Umbilical cord (tissue), 2 donors: Measurements from ENCODE around the gene ZDHHC14. TPM values are rescaled to one million over a fixed set of nuclear protein-coding genes. Genes with fewer than 3 reads are reported as not detected.

Source experiments
- DNase-seq: peaks from one replicate; pipeline ENCODE4 v3.0.0-alpha.2; 2015; ENCODE audit warnings: low spot score
- total RNA-seq: library from RNA; depleted of rRNA; stranded (reverse); fragments of >200 nt; gene quantifications from one replicate; pipeline ENCODE4 v1.2.3, GENCODE V29; 2014; ENCODE audit warnings: low replicate concordance; ENCODE audit not compliant: insufficient read depth

The ZDHHC14 gene
- total RNA-seq, 1 donor from 2014 or later = 6.5 TPM

- DNase-seq = no peak
Measured at GRCh38 chr6:157615951-157616350, 235.0 kb downstream of the ZDHHC14 start.

DNA sequence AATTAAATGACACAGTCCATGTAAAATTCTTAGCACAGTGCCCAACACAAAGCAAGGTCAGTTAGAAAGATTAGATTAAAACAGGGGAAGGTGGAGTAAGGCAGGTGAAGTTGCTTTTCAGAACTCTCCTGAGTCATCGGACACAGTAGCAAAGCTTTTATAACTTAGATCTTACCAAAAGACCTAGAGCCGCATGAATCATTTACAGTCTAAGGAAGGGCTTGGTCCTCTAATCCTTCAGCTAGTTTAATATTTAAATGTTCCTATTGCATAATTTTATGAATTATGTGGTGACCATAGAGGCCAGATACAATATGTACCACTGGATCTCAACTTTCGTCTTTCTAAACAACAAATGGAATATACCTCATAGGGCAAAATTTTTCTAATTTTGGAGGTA is 240.0 kb downstream of the ZDHHC14 start:
- no peak for DNase-seq

DNA sequence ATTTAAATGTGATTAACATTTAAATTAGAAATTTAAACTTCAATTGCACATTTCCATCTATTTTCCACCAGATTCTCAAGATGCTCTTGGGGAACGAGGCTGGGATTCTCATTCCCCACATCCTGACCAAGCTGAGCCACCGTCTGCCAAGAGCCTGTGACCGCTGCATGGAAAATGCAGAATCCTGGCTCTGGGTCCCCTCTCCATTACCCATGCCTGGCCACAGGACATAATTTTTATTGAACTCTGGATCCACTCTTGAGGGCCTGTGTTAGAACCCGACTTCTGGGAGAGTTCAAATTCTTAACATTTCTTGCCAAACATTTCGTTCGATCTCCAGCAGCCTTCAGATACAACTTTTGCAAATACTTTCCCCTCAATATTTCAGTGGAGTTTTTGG is 240.4 kb downstream of the ZDHHC14 start:
- no peak for DNase-seq

DNA sequence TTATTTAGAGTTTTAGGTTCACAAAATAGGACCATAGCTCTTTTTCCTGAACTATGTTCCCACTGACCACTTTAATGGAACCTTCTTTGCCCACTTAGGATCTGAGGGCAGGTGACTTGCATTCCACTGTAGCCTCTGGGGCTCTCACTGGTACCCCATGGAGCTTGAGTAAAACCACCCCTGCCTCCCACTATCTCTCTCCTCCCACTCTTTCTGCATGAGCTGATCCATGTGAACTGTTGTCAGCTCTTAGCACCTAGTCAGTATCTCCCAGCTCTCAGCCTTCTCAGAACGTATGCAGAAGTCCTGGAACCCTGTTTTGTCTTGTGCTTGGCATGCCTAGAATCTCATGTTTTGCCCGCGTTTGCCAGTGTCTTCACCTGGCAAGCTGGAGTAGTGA is 241.4 kb downstream of the ZDHHC14 start:
- DNase-seq = no peak

- DNase-seq = no peak
Measured at GRCh38 chr6:157625111-157625510, 244.1 kb downstream of the ZDHHC14 start.

DNA sequence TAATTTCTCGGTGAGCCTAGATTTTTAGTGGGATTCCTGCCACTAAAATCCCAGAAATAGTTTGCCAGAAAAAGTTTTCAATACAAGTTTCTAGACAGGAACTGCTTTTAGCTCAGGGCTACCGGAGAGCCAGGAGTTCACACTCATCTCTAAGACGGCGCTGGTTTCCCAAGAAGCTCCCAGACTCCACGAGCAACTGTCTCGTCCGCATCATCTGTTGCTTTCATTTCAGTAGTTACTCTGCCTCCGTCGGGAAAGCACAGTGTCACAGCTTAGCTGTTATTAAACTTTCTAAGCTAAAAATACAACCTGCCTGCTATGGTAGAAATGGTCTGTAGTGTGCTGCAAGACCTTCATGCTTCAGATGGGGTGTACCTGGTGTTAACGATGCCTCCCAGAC is 244.8 kb downstream of the ZDHHC14 start:
- peak; percentile 56 for DNase-seq

DNA sequence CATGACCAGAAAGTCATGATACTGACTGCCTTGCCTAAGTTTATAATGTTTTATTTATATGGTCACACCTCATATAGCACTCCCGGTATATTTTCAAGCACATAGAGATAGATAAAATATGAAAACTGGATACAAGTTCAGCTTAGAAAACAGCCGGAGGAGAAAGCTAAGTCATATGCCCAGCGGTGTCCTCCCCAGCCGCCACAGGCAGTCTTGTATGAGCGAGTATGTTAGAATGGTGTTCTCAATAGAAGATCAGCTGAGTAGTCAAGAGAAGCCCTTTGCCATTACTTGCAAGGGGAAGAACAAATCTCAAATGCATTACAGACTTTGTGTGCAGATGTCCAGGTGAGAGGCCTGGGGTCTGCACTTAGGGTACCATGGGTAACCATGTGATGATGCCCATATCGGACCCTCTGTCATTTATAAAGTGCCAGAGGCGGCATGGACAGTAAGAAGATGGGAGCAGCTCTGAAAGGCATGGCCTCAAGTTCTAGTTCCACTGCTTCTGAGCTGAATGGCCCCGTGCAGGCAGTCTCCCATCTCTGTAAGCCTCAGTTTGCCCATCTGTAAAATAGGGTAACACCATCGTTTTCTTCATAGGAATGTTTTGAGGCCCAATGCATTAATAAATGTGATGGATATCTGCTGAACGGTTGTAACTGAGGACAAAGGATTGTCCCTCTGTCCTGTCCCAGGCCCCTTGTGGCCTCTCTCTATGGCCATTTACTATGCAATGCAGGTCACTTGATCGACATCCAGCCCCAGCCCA is 246.4 kb downstream of the ZDHHC14 start:
- no peak for DNase-seq

- DNase-seq = no peak
Measured at GRCh38 chr6:157628463-157628862, 247.5 kb downstream of the ZDHHC14 start.

GRCh38 chr6:157629220-157629619 is 248.2 kb downstream of the ZDHHC14 start:
- no peak for DNase-seq

DNA sequence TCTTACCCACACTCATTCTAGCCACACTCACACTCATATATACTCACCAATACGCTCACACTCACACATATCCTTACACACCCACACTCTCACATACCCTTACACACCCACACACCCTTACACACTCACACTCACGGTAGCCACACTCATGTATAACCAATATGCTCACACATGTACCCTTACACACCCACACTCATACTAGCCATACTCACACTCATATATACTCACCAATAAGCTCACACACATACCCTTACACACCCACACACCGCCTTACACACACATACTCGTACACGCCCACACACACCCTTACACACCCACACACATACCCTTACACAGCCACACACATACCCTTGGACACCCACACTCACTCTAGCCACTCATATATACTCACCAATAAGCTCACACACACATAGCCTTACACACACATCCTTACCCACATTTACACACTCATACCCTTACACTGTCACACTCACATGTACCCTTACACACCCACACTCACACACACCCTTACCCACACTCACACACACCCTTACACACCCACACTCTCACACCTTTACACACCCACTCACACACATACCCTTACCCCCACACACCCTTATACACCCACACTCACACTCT is 249.6 kb downstream of the ZDHHC14 start:
- DNase-seq = no peak

GRCh38 chr6:157631412-157631811 is 250.4 kb downstream of the ZDHHC14 start:
- peak; percentile 57 for DNase-seq

GRCh38 chr6:157631838-157632614 is 251.0 kb downstream of the ZDHHC14 start:
- DNase-seq = no peak

DNA sequence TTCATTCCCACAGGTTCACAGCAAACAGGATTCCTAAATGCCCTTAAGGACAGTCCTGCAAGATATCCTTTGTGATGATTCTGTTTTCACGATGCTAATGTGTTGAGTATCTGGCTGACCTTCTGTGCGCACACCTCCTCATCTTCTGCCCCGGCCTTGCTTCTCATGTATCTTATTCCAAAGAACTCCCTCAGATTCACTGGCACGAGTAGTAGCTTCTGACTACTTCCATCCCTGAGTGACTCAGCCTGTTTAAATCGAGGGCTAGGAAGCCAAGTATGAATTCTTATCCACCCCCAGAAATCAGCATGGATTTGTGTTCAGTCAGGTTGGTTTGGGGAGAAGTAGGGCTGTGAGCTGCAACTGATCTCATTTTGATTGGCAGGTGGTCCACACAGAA is 251.8 kb downstream of the ZDHHC14 start:
- DNase-seq = peak; percentile 52

- DNase-seq = no peak
Measured at GRCh38 chr6:157634546-157634945, 253.6 kb downstream of the ZDHHC14 start.

DNA sequence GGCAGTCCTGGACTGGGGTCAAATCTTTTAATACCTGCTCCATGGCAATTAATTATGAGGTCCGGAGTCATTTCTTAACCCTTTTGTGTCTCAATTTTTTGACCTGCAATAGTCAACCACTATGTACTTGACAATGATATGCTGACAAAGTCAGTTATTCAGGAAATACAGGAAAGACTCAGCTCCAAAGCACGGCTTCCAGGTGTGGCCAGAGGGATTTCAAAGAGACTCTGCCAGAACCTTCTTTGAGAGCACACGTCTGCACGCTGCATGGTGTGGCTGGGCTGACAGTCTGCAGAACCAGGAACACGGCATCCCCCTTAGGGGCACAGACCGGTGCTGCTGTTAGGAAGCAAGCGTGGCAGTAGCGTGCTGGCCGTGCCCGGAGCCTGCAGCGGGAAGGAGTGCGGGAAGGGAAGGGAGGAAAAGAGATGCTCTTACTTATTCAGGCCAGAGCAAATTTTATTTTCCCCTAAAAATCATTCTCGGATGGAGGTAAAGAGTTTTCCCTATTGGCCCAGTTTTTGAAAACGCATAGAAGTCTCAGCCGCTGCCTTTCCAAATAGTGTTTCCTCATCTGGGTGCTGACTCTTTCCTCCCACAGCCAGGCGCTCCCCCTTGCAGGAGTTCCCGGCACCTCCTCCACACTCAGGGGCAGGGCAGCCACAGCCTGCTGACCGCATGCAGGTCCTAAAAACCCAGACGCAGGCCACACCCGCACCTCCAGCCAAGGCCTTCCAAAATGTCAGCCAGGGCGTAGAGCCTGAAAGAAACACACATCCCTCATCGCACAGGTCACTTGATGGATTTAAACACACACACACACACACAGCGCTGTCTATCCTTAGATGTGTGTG is 254.6 kb downstream of the ZDHHC14 start:
- no peak for DNase-seq

DNA sequence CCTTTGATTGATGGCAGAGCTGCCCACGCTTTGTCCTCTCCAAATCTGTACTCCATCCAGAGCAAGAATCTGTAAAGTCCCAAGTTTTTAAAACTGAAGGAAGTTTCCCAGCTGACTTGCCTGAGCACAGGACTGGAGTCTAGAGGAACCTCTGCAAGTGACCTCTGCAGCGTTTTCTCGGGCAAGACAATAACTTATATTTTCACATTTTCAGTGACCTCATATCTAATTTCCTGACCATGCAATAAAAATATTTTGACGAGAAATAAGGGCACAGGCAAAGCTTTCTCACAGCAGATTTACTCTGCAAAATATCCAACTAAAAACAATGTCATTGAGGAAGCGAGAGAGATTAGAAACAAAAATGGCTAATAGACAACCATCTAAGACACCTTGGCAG is 256.5 kb downstream of the ZDHHC14 start:
- no peak for DNase-seq

DNA sequence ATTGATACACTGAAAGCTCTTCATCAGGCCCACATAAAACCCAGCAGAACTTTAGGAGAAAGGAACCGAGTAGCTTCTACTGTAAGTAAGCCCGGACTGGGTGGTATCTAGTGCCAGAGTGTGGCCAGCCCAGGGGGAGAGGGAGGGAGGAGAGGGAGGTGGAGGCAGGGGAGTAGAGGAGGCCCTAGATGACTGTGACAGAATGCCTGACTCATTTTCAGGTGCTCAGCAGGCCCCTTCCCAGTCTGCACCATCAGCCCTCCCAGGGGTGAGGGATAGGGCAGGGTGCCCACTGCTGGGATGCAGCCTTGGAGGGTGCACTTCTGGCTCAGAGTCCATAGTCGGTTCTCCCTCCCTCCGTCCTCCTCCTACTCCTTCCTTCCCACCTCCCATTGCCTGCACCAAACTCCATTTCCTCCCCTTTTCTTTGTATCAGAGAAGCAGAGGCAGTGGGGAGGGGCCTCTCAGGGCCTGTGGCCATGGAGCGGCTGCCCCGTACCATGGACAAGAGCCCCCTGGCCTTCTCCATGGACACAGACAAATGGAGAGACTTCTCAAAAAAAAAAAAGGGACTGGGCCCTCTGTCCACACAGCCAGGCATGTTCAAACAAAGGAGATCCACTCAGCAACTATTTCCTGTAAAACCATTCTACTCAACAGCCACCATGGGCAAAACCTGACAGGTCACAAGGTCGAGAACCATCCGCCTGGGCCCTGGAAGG is 257.1 kb downstream of the ZDHHC14 start:
- no peak for DNase-seq

DNA sequence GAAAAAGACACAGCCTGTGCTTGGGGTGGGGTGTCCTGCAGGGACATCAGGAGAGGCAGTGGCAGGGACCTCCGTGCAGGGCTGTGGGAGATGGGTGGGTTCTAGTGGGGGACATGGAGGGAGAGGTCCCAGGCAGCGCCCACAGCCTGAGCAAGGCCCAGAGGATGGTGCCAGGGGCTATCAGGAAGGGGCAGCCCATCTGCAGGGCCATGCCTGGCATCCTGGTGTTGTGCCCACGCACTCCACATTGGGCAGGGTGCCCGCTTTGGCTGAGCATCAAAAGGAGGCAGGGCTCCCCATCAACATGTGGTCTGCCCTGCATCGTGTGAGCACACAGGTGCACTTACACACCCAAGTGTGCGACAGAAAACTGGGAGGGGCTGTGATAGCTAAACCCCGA is 257.8 kb downstream of the ZDHHC14 start:
- DNase-seq = no peak

DNA sequence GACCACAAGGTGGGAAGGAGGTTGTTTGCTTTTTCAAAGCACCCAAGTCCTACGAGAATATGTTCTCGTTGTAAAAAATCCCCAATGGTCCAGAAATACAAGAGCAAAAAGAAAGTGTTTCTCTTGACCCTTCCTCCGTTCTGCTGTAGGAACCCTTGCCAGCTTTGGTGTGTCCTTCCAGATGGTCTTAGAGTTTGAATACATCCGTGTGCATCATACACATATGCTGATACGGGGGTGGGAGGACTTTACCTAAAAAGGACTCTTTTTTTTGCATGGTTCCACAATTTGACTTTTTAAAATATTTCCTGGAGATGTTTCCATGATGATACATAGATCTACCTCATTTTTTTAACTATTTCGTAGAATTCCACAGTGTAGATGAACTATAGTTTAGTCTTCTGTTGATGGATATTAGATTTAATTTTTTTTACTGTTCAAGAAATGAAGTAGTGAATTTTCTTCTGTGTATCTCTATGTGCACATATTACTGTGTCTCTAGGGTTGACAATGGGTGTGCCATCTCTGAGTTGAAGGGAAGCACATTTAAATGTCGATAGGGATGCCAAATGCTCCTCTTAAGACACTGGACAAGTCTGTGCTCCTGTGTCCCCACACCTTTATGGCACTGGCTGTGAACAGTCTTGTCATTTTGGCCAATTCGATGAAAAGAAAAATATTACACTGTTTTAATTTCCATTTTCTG is 259.9 kb downstream of the ZDHHC14 start:
- DNase-seq = no peak

DNA sequence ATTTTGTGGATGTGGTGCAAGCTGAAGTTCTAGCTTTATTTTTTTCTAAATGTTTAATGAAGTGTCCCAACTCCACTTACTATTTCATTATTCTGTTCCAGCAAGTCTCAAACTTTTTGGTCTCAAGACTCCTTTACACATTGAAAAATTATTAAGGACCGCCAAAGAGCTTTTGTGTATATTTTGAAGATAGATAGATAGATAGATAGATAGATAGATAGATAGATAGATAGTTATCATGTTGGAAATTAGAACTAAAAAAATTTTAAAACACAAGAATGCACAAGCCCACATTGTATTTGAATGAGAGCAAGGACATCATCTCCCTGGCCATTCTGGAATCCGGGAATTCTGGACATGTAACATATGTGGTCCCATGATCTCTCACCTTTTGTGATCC is 260.8 kb downstream of the ZDHHC14 start:
- no peak for DNase-seq
